NCI-H146 treated with DMSO at 0.1 percent for 48 hours (cell line): Measurements from ENCODE around the gene RPL21.

Experiments used
- DNase-seq: peaks from one replicate; lab custom pipeline; 2025; ENCODE audit not compliant: unreplicated experiment; lab: John Stamatoyannopoulos, UW

RPL21 gene

DNA sequence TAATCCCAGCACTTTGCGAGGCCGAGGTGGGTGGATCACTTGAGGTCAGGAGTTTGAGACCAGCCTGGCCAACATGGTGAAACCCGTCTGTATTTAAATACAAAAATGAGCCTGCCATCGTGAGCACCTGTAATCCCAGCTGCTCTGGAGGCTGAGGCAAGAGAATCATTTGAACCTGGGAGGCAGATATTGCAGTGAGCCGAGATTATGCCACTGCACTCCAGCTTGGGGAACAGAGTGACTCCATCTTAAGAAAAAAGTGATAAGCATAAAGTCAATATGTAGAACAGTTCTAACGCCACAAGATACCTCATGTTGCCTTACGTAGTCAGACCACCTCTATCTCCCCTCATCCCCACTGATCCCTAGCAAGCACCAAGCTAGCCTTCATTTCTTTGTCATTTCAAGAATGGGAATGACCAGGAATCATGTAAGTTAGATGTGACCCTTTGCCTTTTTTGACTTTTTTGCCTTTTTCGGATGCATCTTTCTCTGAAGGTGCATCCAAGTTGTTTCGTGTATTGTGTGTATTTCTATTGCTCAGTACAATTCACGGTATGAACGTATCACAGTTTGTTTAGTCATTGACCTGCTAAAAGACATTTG is 6.4 kb downstream of the RPL21 start:
- no peak for DNase-seq

- no peak for DNase-seq
Measured at GRCh38 chr13:27258637-27259386, 7.5 kb downstream of the RPL21 start.

- no peak for DNase-seq
Measured at GRCh38 chr13:27259831-27260230, 8.5 kb downstream of the RPL21 start.

DNA sequence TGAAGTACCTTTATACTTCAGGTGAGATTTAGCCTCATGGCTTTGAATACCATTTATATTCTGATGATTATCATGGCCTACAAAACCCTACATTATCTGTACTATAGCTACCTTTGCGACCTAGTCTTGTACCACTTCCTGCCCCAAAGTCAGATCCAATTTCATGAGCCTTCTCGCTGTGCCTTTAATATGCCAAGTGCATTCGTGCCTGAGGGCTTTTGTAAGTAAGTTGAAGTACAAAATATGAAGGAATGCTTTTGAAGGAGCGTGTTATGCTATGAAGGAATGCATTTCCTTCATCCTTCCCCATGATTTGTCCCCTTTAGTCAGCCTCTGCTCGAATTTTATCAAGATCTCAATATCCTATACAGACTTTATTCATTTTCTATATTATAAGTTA is 10.0 kb downstream of the RPL21 start:
- no peak for DNase-seq

GRCh38 chr13:27263438-27263837 is 12.1 kb downstream of the RPL21 start:
- no peak for DNase-seq

GRCh38 chr13:27264181-27264580 is 12.8 kb downstream of the RPL21 start:
- peak; percentile 59 for DNase-seq

- DNase-seq: no peak
Measured at GRCh38 chr13:27264648-27265047, 13.3 kb downstream of the RPL21 start.

- no peak for DNase-seq
Measured at GRCh38 chr13:27266917-27267316, 15.6 kb downstream of the RPL21 start.

- DNase-seq: no peak
Measured at GRCh38 chr13:27267596-27267995, 16.2 kb downstream of the RPL21 start.

- no peak for DNase-seq
Measured at GRCh38 chr13:27269114-27269665, 17.8 kb downstream of the RPL21 start.

DNA sequence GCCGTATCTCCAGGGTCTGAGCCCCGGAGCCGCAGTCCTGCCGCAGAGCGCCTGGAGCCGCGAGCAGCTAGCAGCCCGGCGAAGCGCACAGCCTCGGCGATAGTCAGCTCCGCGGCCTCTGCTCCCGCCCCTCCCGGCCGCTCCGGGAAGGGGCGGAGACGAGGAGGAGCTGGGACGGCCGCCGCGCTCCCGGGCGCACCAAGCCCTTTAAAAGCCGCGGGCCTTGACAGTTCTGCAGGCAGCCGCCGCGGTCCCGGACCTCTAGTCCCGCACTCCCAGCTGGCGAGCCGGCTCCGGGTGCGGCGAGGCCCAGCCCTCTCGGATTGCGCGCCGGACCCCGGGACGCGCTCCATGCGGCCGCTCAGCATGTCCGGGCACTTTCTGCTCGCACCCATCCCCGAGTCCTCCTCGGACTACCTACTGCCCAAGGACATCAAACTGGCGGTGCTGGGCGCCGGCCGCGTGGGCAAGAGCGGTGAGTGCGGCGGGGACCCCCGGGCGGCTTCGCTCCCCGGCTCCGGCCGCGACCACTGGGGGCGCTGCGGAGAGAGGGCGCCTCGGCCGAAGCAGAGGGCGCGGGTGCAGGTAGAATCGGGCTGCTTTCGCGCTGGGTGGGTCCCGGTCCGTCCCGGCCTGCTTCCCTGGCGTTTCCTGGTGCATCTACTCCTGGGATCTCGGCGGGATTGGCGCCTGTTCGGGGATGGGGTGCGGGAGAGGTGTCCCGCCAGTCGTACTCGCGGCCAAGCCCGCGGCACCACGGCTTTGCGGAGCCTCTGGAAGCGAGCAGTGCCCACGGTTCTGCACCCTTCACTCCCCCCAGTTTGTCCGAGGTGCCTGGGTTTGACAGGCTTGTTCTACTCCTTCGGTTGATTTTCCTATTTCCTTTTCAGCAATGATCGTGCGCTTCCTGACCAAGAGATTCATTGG is 19.5 kb downstream of the RPL21 start, which contains the start of gene RASL11A:
RASL11A (plus strand) TSS at position 237 of the 927 bp plus-strand sequence; CDS start at position 352, 115 bp downstream.
- DNase-seq: peak; percentile 53

DNA sequence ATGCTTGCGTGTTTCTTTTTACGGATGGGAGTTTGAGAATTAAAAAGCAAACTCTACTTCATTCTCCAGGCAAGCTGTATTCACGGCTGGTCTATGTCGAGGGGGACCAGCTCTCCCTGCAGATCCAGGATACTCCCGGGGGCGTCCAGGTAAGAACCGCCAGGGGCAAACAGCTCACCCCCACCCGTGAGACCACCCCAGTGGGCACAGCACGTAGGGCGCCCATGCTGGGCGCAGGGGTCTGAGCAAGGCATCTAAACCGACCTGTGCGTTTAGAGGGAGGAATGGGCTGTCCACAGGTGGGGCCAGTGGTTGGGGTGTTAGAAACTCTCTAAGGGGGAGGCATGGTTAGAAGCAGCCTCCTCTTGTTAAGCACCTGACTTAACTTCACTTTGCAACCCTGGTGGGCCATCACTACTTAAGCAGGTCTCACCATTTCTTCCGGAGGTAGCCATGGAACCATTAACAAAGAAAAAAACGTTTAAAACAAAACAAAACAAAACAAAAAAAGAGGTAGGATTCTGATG is 20.3 kb downstream of the RPL21 start:
- no peak for DNase-seq

- DNase-seq: no peak
Measured at GRCh38 chr13:27273658-27274425, 22.5 kb downstream of the RPL21 start.

DNA sequence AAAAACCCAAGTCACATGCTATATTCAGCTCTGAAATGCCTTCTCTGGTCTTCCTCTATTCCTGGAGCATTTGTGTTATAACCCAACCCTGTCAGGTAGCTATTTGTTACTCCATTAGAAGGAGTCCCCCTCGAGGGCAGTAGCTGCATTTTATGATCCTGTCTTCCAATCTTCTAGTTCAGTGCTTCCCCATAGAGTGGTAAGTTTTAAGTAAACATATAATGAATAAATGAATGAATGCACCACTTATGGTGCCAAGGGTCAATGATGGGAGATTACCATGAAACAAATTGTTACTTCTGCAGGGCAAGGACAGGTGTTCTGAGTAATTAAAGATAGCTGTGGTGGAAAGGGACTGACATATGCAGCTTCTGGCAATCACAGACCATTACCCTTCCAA is 23.3 kb downstream of the RPL21 start:
- DNase-seq: peak; percentile 73

- DNase-seq: no peak
Measured at GRCh38 chr13:27276188-27276587, 24.8 kb downstream of the RPL21 start.

GRCh38 chr13:27279506-27279905 is 28.1 kb downstream of the RPL21 start:
- DNase-seq: no peak

- no peak for DNase-seq
Measured at GRCh38 chr13:27280009-27280656, 28.8 kb downstream of the RPL21 start.

- no peak for DNase-seq
Measured at GRCh38 chr13:27280841-27281240, 29.5 kb downstream of the RPL21 start.

- no peak for DNase-seq
Measured at GRCh38 chr13:27281420-27281819, 30.1 kb downstream of the RPL21 start.
